ENCODE data around the gene ANO2. TPM values are rescaled to one million over a fixed set of nuclear protein-coding genes. Genes with fewer than 3 reads are reported as not detected.

Gene ANO2
- total and polyA plus RNA-seq, 4 donors: 0.03 to 0.25 (median 0.15) TPM

DNA sequence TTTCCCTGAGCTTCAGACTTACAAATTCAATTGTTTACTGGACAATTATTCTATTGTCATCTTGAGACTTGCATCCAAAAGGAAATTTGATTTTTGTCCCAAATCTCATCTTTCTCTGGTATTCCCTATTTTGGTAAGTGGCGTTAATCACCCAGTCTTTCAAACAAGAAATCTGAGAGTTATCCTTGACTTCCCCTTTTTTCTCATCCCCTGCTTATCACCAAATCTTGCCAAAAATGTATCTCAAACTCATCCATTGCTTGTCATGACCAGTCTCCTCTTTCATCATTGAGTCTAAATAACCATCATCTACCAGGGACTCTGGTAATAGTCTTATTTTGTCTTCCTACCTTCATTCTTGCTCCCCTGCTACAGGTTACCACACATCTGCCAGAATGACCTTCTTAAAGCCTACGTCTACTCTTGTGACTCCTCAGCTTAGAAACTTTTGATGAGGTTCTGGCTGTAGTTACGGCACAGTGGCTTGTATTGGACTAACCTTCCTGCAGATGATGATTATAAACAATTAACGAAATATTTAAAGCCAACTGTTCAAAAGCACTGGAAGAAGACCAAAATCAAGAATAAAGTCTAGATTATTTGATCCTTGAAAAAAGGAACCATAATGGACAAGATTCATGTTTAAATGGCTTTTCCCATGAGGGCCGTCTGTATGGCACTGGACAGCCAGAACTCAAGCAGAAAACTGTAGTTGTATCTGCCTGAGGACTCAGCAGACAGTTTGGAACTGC is 9.0 kb upstream of the ANO2 start:
- H3K36me3 ChIP-seq (ENCODE audit: control insufficient read depth in 4 of 4, insufficient read depth in 3 of 4, low read depth in 1 of 4, low read length in 3 of 4): no peaks in the 10 kb centered on the region

DNA sequence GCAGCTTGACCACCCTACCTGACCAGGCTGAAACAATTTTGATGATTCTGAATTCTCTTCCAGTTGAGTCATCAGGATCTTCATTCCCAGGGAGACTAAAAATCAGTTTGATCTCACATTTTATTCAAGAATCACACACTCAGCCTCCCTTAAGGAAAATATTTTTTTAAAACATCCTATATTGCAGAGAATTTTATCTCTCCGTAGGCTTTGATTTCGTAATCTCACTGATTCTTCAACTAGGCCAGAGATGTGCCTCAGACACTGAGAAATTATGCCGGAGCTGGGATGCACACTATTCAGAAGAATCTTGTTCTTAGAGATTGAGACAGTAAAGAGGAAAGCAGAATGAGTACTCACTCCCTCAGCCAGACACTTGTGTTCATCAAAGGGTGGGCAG is 7.0 kb upstream of the ANO2 start:
- TF ChIP-seq, protein P1, sequence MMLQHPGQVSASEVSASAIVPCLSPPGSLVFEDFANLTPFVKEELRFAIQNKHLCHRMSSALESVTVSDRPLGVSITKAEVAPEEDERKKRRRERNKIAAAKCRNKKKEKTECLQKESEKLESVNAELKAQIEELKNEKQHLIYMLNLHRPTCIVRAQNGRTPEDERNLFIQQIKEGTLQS (IDR thresholded peaks at IDR 0.05): no peak
- TF ChIP-seq, protein P2, sequence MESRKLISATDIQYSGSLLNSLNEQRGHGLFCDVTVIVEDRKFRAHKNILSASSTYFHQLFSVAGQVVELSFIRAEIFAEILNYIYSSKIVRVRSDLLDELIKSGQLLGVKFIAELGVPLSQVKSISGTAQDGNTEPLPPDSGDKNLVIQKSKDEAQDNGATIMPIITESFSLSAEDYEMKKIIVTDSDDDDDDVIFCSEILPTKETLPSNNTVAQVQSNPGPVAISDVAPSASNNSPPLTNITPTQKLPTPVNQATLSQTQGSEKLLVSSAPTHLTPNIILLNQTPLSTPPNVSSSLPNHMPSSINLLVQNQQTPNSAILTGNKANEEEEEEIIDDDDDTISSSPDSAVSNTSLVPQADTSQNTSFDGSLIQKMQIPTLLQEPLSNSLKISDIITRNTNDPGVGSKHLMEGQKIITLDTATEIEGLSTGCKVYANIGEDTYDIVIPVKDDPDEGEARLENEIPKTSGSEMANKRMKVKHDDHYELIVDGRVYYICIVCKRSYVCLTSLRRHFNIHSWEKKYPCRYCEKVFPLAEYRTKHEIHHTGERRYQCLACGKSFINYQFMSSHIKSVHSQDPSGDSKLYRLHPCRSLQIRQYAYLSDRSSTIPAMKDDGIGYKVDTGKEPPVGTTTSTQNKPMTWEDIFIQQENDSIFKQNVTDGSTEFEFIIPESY (IDR thresholded peaks at IDR 0.05): no peak
- TF ChIP-seq EGR1 (IDR thresholded peaks at IDR 0.05; ENCODE audit: low read depth in 2 of 2): no peak
- TF ChIP-seq, protein P3, sequence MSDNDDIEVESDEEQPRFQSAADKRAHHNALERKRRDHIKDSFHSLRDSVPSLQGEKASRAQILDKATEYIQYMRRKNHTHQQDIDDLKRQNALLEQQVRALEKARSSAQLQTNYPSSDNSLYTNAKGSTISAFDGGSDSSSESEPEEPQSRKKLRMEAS (IDR thresholded peaks at IDR 0.05): no peak
- TF ChIP-seq SP1 (IDR thresholded peaks at IDR 0.05): no peak
- no peak for TF ChIP-seq RXRA (IDR thresholded peaks at IDR 0.05)
- no peak for TF ChIP-seq FOXA2 (IDR thresholded peaks at IDR 0.05)
- TF ChIP-seq, protein P4, sequence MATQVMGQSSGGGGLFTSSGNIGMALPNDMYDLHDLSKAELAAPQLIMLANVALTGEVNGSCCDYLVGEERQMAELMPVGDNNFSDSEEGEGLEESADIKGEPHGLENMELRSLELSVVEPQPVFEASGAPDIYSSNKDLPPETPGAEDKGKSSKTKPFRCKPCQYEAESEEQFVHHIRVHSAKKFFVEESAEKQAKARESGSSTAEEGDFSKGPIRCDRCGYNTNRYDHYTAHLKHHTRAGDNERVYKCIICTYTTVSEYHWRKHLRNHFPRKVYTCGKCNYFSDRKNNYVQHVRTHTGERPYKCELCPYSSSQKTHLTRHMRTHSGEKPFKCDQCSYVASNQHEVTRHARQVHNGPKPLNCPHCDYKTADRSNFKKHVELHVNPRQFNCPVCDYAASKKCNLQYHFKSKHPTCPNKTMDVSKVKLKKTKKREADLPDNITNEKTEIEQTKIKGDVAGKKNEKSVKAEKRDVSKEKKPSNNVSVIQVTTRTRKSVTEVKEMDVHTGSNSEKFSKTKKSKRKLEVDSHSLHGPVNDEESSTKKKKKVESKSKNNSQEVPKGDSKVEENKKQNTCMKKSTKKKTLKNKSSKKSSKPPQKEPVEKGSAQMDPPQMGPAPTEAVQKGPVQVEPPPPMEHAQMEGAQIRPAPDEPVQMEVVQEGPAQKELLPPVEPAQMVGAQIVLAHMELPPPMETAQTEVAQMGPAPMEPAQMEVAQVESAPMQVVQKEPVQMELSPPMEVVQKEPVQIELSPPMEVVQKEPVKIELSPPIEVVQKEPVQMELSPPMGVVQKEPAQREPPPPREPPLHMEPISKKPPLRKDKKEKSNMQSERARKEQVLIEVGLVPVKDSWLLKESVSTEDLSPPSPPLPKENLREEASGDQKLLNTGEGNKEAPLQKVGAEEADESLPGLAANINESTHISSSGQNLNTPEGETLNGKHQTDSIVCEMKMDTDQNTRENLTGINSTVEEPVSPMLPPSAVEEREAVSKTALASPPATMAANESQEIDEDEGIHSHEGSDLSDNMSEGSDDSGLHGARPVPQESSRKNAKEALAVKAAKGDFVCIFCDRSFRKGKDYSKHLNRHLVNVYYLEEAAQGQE (IDR thresholded peaks at IDR 0.05): no peak
- no peak for TF ChIP-seq RAD21 (IDR thresholded peaks at IDR 0.05)
- TF ChIP-seq HNF4A (conservative IDR thresholded peaks at IDR 0.05): no peak
- TF ChIP-seq NR2F2 (IDR thresholded peaks at IDR 0.05): no peak
- TF ChIP-seq HNF4G (IDR thresholded peaks at IDR 0.05): no peak
- TF ChIP-seq, protein P5, sequence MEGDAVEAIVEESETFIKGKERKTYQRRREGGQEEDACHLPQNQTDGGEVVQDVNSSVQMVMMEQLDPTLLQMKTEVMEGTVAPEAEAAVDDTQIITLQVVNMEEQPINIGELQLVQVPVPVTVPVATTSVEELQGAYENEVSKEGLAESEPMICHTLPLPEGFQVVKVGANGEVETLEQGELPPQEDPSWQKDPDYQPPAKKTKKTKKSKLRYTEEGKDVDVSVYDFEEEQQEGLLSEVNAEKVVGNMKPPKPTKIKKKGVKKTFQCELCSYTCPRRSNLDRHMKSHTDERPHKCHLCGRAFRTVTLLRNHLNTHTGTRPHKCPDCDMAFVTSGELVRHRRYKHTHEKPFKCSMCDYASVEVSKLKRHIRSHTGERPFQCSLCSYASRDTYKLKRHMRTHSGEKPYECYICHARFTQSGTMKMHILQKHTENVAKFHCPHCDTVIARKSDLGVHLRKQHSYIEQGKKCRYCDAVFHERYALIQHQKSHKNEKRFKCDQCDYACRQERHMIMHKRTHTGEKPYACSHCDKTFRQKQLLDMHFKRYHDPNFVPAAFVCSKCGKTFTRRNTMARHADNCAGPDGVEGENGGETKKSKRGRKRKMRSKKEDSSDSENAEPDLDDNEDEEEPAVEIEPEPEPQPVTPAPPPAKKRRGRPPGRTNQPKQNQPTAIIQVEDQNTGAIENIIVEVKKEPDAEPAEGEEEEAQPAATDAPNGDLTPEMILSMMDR (IDR thresholded peaks at IDR 0.05; ENCODE audit: low read depth, low read length, missing input control): no peak
- TF ChIP-seq TAF1 (conservative IDR thresholded peaks at IDR 0.05): no peak
- Histone ChIP-seq H3K4me1 (ENCODE audit: control insufficient read depth in 4 of 4, insufficient read depth in 4 of 4, low read length in 3 of 4) (no peaks in the 10 kb centered on the region), H3K27ac (ENCODE audit: low read depth in 1 of 2, low read length in 2 of 2) (no peak overlapping the region), H3K27me3 (ENCODE audit: control insufficient read depth in 4 of 4, insufficient read depth in 4 of 4, low read length in 3 of 4) (peaks cover 0 to 2% (median 0%) of the 10 kb centered on the region in 4 donors), H3K36me3 (ENCODE audit: control insufficient read depth in 4 of 4, insufficient read depth in 3 of 4, low read depth in 1 of 4, low read length in 3 of 4) (no peaks in the 10 kb centered on the region), H3K4me3 (ENCODE audit: low read depth in 1 of 3, low read length in 3 of 3) (no peak overlapping the region), H3K9ac (ENCODE audit: low read depth in 1 of 2, low read length in 2 of 2) (no peak overlapping the region), H3K9me3 (ENCODE audit: control insufficient read depth in 4 of 4, low read length in 3 of 4) (no peaks in the 10 kb centered on the region)
- WGBS: 83% methylated on average over 3 of the region's 3 CpGs
- DNase-seq (ENCODE audit: low spot score): no peak

More for the DNA sequence above, 9.0 kb upstream of the ANO2 start:
- Histone ChIP-seq H3K9me3 (ENCODE audit: control insufficient read depth in 4 of 4, low read length in 3 of 4) (no peaks in the 10 kb centered on the region), H3K4me3 (ENCODE audit: low read depth in 1 of 3, low read length in 3 of 3) (no peak overlapping the region), H3K4me1 (ENCODE audit: control insufficient read depth in 4 of 4, insufficient read depth in 4 of 4, low read length in 3 of 4) (no peaks in the 10 kb centered on the region), H3K27ac (ENCODE audit: low read depth in 1 of 2, low read length in 2 of 2) (no peak overlapping the region), H3K9ac (ENCODE audit: low read depth in 1 of 2, low read length in 2 of 2) (no peak overlapping the region), H3K27me3 (ENCODE audit: control insufficient read depth in 4 of 4, insufficient read depth in 4 of 4, low read length in 3 of 4) (no peaks in the 10 kb centered on the region)
- DNase-seq (ENCODE audit: low spot score): no peak
- no peak for TF ChIP-seq TAF1 (conservative IDR thresholded peaks at IDR 0.05)
- TF ChIP-seq FOXA1 (IDR thresholded peaks at IDR 0.05): no peak
- no peak for TF ChIP-seq FOXA2 (IDR thresholded peaks at IDR 0.05)
- TF ChIP-seq RXRA (IDR thresholded peaks at IDR 0.05): no peak
- TF ChIP-seq, protein P5 (IDR thresholded peaks at IDR 0.05; ENCODE audit: low read depth, low read length, missing input control): no peak
- TF ChIP-seq, protein P3 (IDR thresholded peaks at IDR 0.05): no peak
- TF ChIP-seq EGR1 (IDR thresholded peaks at IDR 0.05; ENCODE audit: low read depth in 2 of 2): no peak
- WGBS: 72% methylated on average over 5 of the region's 5 CpGs

All from liver (tissue), 9 donors.